Erythroblast (primary cell): ENCODE measurements around the gene TRAF2.
"Not testable (repeated sequence)": the region's sequence is repeated elsewhere in the genome, so short reads cannot be mapped to it uniquely, and the experiment has no call there.

Experiments
- GATA1 ChIP-seq: IDR thresholded peaks from 2 replicates; pipeline ENCODE4 v1.6.1; 2011; ENCODE audit warnings: low read depth, mild to moderate bottlenecking, control low read depth, low read length, moderate library complexity
- POLR2A ChIP-seq: IDR thresholded peaks from 2 replicates; pipeline ENCODE4 v1.6.1; 2011; ENCODE audit warnings: mild to moderate bottlenecking, low read length

DNA sequence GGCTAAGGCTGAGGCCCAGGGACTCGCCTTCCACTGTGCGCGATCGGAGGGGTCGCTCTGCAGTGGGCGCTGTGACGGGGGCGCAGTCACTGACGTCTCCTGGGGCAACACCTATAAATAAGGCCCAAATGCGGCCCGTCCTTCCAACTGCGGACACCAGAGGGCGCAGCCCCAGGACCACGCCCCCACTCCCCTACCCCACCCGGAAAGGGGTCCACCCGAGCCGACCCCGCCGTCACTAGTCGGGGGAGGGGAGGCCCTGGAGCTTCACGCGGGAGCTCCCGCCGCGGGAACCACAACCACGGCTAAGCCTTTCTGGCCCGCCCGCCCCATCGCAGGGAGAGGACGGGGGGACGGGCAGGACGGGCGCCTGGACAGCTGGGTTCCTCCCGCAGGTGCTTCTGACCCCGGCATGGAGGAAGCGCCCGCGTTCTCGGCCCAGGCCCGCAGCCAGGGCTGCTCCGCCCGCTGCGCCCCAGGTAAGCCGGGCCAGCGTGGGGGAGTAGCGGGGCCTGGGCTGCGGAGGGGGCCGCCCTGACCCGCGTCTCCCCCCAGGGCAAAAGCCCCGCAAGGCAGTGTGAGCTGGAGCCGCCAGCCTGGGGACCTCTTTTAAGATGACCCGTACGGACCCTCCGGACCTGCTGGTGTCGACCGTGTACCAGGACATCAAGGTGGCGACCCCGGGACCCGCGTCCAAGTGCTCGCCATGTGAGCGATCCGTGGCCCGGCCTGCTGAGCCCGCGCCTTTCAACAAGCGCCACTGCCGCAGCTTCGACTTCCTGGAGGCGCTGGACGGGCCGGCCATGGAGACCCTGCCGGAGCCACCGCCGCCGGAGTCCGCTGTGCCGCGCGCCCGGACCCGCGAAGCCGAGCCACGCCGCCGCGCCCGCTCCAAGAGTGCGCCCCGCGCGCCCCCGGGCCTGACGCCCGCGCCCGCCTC lies 42.2 kb upstream of the TRAF2 start:
- TF ChIP-seq POLR2A, GATA1: not testable (repeated sequence)
